Epidermal melanocyte (primary cell): ENCODE data around the gene CSMD2.

ENCODE experiments used
- DNase-seq: peaks from one replicate; pipeline ENCODE4 v3.0.0; 2011; ENCODE audit warnings: low spot score; ENCODE audit not compliant: insufficient read length

CSMD2 gene

DNA sequence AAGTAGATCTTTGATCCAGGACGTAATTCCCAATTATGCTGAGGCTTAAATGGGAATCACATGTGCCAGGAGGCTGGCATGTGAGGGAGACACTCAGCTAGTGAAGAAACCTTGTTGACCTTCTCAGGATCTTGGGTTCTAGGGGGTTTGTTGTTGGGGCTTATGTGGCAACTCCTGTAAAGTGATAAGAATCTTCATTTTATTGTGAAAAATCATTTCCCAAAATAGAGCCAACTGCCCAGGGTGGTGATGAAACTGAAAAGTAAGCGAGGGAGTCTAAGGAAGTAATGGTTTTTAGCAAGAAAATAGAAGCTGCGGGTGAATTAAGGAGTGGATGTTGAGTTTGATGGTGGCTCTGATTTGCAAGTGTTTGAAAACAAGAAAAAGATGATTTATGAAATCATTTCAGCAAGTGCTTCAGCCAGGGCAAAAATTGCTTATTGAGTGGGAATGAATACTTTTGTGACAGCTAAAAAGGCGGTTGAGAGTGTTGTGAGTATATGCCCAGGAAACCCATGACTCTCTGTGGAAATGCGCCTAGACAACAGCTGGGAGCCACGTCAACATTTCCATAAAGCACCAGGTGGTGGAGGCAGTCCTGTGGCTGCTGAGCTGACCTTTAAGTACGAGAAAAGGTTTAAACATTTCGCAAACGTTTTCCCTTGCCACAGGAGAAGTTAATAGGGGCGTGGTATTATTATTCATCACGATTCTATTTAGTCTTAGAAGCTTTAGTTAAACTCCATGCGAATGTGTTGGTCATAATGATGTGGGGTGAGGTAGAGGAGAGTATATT, 198.5 kb downstream of the CSMD2 start:
- DNase-seq = no peak

DNA sequence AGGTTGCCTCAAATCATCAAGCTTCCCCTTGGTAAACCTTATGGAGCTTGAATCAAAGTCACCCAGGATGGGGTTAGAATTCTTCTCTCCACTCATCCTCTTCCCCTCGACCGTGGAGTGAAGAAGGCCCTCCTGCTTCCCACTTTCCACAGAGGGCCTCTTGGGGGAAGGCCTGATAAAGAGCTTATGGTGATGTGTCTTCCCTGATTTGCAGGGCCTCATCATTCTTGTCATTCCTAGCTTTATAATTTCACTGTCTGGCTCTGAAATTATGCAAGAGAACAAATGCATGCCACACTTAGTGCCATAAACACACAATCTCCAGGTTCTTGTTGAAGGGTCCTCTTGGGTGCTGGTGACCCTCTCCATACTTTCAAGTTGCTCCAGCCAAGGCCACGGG, 199.9 kb downstream of the CSMD2 start:
- DNase-seq = no peak

DNA sequence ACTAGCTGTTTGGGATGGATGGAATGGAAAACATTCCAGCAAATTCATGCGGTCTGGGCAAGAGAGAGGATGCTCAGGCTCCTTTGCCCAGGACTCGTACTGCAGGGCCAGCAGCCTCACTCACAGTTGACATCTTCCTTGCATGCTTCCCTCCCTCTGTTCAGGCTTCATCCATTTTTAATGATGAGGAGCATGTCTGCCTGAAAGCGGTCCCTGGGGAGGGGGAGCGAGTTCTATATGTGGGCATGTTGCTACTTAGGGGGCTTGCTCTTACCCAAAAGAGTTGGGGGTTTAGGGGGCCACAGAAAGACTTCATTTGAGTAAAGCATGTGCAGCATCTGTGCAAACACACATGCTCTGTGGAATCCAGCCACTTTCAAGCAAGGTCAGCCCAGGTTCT, 203.0 kb downstream of the CSMD2 start:
- no peak for DNase-seq

DNA sequence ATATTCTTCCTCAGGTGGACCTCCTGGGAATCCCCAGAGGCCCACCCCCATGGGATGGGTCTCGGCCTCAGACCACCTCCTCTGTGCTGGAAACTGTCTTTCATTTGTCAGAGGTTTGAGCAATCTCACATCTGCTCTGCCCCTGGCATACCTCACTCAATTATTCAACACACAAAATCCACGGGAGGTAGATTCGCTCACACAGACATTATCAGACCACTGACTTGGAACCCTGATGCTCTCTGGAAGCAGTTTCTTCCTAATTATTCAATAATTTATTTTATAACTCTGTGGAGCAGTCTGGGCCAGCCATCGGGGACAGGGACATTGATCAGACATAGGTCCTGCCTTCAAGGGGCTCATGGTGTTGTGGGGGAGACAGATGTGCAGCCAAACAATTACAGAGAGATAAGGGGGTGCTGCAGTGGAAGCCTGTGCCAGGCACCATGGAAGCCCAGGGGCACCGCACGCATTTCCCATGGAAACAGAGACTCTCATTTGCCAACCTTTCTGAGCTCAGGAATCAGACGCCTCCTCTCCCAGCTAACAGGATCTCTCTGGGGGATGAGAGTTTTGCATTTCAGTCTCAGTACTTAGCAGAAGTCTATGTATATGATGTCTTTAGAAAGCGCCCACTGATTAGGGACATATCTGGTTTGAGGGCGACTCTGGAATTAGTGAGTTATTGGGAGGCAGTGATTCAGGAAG, 204.7 kb downstream of the CSMD2 start:
- DNase-seq = no peak

DNA sequence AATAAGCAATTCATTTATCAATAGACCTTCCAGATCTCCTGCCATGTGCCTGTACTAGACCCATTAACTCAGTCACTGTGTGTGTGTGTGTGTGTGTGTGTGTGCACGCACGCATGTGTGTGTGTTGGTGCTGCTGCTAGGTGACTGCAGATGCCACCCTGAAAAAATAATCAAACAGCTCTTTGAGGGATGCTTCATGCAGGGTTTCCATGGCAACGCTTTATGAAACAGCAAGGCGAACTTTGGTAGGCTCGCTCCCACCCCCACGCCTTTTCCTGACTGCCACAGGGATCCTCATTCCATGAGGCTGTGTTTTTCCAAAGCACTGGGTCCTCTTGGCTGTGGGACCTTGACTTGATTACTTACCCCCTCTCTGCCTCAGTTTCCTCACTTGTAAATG, 207.2 kb downstream of the CSMD2 start:
- DNase-seq = no peak

DNA sequence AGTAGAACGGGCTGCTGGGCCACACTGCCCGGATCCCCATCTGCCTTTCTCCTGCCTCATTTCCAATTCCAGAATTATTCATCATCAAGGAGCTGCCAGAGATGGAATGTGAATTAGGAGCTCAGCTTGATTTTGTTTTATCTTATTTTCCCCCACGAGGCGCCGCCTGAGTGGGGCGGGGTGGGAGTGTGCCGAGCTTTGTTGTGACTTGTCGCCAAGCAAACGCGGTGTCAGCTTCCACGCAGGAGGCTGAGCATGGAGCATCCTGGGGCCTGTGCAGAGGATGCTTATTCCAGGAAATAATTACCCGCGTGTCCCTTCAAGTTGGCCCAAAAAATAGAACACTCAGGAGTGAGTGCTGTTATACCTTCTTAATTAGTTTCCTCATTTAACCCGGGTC, 209.9 kb downstream of the CSMD2 start:
- DNase-seq = no peak

DNA sequence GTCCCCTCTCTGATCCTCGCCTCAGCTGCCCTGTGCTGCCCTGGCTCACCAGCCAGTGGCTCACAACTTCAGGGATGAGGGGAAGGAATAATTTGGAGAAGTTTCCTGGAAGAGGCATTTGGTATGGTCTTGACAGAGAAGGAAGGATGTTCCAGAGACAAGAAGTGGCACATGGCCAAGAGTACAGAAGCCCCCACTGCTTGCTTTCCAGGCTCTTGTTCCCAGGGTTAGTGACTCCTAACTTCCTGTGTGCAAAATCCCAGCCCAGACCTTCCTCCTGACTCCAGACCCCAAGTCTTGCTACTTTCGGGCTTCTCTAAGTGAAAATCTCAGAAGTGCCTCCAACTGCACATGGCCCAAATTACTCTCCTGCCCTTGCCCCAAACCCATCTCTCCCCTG, 215.5 kb downstream of the CSMD2 start:
- DNase-seq = no peak

DNA sequence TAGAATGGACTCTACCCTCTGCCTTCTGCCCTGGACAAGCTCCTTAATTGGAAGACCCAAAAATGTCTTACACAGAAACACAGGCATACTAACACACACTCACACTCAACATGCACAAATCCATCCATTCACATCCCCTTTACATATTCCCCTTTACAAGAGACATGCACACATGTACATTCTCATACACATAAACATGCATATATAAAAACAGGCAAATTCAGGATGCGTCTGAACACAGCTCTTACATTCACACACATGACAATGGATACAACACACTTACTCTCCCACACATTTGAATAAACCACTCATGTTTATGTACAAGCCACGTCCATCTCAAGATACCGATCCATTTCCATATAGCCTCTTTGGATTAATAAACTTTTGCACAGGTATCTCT, 216.7 kb downstream of the CSMD2 start:
- DNase-seq = no peak

DNA sequence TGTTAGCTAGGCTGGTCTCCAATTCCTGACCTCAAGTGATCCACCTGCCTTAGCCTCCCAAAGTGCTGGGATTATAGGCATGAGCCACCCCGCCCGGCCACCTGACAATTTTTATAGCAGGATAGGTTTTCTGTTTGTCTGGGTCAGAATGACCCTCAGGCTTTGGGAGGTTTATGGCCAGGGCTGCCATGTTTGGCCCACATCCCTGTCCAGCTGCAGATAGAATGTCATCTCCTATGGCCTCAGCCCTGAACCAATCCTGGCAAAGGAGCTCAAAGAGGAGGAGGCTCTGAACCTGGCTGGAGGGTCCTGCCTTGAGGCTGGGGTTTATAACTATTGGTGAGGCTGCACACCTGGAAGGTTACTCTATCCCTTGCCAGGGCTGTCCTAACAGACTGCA, 218.2 kb downstream of the CSMD2 start:
- DNase-seq = no peak

DNA sequence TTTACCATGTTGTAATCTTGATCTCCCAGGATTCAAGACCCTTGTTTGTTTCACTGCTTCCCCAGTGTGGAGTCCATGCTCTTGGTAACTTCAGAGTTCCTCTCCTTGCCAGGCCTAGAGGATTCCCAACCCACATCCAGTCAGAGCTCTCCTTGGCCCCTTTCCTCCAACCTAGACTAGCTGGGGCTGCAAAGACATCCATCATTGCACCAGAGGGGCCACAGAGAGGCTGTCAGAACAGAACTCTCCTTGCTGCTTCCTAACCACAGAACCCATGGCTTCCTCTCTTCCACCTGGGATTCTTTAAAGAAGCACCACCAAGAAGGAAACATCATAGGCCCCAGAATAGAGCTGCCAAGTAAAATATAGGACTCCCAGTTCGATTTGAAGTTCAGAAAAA, 220.2 kb downstream of the CSMD2 start:
- DNase-seq = no peak

DNA sequence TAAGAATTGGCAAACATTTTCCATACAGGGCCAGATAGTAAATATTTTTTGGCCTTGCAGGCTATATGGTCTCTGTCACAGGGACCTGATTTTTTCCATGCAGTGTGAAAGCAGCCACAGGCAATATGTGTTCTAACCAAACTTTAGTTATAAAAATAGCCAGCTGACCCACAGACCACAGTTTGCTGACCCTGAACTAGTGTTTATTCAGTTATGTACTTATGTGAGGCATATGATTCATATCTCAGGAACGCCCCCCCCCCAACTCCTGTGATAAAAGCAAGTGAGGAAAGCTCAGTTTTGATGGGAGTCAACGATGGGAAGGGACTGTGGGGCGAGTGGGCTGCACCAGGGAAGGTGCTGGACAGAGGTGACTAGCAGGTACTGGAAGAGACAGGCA, 221.1 kb downstream of the CSMD2 start:
- DNase-seq = no peak

DNA sequence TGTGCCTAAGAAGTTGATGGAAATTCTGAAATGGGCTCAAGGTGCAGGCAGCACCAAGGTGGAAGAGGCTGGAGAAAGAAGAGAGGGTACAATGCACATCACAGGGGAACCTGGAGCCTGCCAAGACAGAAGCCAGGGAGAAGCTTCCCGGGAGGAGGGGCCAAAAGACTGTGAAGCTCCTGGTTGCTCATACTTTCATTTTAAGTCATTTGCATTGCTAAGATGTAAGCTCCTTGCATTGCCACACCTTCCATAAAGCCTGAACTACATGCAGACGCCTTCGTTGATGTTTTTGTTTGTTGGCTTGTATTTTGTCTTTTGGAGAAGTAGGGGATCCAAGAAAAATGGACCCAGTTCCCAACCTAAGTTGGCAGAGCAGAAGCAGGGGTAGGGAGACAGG, 232.2 kb downstream of the CSMD2 start:
- DNase-seq = no peak

DNA sequence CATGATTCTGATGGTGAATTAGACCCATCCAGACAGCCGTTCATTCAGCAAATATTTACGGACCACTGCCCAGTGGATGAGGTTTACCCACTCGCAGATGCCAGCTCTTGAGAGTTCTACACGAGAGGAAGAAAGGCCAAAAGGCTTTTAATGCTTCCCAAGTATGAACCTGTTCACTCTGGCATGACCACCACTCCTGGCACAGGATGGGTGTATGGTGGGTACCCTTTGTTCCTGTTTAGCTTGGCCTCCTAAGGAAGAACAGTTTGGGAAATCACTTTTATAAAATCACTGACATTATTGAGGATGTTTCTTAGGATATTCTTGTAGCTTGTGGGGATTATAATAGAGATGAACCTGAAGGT, 233.9 kb downstream of the CSMD2 start:
- DNase-seq = no peak

DNA sequence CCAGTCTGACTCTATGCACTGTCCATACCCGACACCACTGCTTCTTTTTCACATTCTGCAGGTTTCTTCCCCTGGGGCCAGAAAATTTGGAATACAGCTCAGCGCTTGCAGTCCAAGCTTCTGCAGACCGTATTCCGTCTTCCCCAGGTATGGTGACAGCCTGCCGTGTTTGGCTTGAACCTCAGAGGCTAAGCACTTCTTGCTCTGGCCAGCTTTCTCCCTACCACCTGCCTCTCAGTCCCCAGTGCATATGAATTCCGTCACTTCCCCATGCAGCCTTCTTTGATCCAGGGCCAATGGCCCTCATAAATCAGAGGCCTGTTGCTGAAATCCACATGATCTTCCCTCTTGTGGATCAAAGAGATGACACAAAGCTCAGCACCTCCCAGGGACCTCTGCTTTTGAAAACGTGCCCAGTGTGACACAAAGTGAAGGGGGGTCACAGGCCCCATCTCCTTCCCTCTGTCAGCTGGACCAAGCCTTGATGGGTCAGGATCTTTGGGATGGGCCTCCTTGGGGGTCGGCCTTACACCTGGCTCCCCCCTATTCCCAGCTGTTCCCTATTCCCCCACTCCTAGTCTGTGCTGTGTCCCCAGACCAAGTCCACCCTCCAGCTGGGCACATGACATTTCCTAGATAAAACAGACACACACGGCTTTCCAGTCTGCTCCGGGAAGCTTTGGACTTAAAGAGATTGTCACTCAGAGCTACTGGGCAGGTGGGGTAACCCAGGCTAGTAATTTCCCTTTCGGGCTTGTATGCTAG, 234.5 kb downstream of the CSMD2 start:
- DNase-seq = no peak

DNA sequence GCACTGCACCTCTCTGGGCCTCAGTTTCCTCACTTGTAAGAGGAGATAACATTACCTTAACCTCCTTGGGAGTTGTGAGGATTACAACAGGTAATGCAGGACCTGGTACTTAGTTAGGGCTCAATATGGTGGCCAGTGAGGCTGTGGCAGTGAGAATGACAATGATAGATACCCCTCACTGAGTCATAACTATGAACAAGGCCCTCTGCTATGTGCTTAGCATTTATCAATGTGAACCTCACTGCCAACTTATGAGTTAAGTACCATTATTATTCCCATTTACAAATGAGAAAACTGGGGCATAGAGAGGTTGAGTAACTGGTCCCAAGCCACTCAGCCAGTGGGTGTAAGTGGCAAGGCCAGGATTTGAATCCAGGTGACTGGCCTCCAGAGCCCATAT, 236.8 kb downstream of the CSMD2 start:
- DNase-seq = no peak

DNA sequence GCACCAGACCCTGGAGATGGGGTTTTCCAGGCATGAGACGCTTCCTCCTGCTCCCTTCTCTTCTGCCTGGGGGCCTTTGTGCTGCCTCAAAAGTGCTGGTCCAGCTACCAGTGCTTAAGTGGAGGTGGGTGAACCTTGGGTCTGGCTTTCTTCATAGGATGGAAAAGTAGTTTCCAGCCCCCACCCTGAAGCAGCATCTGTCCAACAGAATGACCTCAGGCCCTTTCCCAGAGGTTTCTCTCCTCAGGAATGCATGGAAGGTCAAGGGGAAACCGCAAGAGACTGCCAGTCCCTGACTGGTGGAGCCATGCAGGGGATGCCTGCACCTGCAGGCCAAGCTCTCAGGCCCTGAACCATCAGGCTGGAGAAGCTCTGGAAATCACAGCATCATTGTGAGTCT, 237.3 kb downstream of the CSMD2 start:
- no peak for DNase-seq

DNA sequence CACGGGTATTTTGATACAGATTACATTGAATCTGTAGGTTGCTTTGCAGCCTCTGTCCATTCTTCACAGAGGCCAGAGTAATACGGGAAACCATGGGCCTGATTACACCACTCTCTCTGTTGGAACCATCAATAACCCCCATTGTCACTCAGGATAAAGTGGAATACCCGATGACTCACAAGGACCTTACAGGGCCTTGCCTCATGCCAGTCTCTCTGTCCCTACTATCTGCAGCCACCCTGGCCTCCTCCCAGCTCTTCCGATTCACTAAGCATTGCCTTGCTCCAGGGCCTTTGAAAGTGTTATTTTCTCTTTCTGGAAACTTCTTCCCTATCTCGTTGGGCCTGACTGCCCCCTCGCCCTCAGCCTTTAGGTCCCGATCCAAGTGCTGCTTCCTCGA, 239.4 kb downstream of the CSMD2 start:
- no peak for DNase-seq

DNA sequence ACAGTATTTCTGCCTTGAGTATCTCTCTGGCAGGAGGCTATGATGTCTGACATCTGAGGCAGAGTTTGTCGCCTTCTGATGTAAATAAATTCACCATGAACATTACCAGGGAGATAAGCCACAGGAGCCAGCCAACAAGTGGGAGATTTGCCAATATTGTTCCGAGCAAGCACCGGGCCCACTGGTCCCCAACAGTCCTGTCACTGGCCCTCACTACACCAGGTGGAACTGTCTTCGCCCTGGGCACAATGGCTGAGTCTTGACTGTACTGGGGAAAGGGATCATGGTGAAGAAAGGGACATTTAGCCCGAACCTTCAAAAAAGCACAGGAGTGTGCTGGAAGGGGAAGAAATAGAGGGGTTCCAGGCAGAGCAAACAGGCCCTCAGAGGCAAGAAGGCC, 243.7 kb downstream of the CSMD2 start:
- DNase-seq = no peak

DNA sequence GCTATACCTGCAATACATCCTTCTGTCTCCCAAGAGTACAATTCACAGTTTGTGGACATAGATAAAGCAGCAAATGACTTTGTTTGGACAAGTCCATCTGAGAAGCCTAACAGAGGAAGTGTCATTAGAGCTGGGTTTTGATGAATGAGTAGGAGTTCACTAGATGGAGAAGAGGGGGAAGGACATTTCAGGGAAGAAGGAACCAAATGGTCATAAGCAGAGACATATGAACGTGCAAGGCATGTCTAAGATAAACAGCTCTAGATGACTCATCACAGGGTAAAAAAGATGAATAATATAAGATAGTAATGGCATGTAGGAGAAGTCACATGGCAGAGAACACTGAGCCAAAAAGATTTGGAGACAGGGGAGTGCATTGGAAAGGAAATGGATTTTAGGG, 246.7 kb downstream of the CSMD2 start:
- no peak for DNase-seq

DNA sequence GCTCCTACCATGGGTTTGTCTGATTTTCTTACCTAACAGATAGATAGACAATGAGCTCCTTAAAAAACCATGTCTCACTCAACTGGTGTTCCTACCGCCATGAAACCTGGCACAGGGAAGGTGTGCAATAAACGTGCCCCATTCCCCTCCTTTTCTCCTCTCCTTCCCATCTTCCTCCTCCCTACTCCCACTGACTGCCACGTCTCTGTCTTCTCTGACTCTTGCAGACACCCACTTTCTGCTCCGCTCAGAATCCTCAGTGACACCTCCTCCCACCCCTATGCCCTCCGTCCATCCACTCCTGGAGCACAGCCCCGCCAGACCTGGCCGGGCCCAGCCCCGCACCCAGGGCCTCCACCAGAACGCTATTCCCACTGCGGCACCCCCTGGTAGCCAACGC, 248.2 kb downstream of the CSMD2 start:
- DNase-seq = no peak

DNA sequence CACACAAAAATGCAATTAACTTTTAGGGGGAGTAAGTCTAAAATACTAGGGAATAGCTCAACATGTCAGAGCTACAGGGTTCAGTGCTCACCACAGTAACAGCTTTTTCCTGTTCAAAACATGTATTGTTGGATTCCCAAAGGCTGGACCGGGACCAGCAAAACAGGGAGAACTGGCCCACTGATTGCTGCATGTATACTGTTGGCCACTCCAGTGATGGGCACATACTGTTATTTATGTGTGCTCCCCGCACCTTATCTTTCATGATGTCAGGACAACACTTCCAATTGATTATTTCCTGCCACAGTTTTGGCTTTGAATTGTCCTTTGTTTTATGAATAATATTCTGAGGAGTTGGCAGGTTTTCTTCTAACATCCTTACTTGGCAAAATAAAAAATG, 250.5 kb downstream of the CSMD2 start:
- DNase-seq = no peak

DNA sequence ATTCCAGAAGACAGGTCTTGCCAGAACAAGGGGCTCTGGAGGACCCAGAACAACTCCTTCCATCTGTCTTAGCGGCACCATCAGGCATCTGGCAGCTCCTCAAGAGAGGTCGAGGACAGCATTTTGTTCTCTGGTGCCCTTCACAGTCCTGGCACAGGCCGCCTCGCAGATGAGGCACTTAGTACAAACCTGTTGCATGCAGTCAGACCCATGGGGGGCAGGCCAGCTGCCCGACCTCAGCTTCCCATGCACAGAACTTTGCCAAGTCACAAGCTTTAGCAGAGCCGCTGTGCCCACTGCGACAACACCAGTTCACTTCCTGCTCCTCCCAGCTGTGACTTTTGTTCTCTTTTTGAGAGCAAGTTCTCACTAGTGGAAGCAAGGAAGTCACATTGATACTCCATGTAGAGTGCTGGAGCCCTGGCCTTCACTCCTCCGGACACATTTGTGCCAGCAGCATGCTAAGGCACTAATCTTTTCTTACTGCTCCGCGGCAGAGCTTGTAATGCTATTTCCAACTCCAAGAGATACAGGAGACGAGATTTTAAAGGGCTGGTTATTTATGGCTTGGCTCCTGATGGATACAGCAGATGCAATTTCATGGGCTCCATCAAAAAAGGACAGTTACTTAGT, 256.6 kb downstream of the CSMD2 start:
- DNase-seq = no peak
